NCI-H146 treated with DMSO at 0.1 percent for 48 hours (cell line): ENCODE measurements around the gene CD52.
"Not testable (repeated sequence)": the region's sequence is repeated elsewhere in the genome, so short reads cannot be mapped to it uniquely, and the experiment has no call there.

ENCODE experiments used
- DNase-seq: peaks from one replicate; lab custom pipeline; 2025; ENCODE audit not compliant: unreplicated experiment; lab: John Stamatoyannopoulos, UW

The CD52 gene

DNA sequence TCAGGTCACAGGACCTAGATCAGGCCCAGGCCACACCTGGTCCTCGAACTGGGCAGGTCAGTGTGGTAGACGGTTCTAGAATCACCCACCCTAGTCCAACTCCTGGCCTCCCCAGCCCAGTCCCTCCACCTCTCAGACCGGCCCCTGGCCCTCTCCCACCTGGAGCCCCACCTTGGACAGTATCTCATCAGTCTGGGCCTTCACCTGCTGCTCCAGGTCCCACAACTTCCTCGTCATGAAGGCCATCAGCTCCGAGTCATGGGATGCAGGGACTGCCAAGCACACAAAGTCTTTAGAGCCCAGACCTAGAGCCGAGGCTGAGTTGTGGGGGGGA lies 20.0 kb upstream of the CD52 start:
- DNase-seq, result no peak

DNA sequence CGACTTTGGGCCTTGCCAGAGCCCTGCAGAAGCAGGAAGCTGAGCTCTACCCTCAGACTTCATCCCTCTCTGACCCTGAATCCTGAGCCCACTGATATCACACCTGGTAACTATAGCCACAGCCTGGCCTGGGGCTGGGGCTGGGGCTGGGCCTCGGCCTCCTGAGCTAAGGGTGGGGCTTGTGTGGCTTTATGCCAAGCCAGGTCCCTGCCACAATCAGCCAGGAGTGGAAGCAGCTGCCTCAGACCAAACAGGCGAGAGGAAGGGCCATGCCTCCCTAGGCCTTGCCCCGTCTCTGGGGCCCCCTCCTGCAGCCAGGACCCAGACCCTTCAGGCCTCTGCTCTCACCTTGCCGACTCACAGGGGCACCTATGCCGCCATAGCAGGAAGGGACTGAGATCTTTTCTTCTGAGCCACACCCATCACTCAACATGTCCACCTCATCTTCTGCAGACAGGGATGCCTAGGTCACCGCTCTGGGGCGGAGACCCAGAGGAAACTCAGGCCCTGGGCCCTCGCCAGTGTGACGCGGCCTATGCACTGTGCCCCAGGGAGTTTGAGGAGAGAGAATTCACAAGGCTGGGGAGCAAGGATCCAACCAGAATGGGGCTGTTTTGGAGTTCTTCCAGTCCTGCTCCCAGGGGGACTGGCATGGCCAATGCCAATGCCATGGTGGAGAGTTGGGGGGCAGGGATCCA lies 17.0 kb upstream of the CD52 start:
- DNase-seq, result no peak

DNA sequence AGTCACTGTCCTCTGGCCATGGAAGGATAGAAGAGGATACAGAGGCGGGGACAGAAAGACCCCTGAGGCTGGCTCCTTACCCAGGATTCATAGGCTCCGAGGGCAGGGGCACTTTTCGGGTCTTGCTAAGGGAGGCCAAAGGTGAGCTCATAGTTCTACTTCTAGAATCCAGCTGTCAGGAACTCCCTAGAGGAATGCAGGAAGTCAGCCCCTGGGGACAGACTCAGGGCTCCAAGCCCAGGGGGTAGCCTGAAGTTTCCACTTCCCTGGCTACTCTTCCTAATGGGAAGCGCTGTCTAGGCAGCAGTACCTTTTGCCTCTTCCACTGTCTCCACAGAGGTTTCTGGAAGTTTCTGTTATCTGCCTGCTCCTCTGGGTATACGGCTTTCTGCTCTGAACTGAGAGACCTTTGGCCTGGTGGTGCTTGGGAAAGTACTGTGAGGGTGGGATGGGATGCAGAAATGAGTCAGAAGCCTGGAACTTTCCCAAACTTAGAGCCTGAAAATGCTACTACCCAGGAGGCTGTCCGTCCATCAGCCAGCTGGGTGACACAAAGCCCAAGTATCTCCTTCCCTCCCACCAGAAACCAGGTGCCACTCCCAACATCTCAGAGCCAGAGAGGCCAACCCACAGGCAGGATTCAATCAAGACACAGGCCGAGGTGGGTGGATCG lies 14.9 kb upstream of the CD52 start:
- no peak for DNase-seq

DNA sequence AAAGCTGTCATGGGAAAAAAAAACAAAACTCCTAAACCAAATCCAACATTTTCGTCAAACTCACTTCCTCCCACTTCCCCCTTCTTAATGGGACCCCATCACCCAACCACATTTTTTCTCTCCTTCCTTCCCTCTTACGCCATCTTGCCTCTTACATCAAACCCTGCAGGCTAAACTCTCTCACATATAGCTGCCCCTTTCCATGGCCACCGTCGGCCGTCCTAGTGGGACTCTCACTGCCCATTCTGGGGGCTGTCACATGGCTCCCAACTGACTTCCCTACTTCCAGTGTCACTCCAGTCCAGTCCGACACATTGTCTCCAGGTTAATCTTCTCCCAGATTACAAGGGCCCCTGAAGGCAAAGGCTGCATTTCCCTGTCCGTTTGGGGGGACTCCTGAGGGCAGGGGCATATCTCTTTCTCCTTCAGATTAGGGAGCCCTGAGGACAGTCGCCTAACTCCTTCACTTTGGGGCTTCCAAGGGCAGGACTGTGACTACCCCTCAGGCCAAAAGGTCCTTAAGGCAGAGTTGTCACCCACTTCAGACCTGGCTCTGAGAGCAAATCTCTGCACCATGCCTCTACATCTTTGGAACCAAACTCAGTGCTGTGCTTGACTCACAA lies 12.0 kb upstream of the CD52 start:
- no peak for DNase-seq

DNA sequence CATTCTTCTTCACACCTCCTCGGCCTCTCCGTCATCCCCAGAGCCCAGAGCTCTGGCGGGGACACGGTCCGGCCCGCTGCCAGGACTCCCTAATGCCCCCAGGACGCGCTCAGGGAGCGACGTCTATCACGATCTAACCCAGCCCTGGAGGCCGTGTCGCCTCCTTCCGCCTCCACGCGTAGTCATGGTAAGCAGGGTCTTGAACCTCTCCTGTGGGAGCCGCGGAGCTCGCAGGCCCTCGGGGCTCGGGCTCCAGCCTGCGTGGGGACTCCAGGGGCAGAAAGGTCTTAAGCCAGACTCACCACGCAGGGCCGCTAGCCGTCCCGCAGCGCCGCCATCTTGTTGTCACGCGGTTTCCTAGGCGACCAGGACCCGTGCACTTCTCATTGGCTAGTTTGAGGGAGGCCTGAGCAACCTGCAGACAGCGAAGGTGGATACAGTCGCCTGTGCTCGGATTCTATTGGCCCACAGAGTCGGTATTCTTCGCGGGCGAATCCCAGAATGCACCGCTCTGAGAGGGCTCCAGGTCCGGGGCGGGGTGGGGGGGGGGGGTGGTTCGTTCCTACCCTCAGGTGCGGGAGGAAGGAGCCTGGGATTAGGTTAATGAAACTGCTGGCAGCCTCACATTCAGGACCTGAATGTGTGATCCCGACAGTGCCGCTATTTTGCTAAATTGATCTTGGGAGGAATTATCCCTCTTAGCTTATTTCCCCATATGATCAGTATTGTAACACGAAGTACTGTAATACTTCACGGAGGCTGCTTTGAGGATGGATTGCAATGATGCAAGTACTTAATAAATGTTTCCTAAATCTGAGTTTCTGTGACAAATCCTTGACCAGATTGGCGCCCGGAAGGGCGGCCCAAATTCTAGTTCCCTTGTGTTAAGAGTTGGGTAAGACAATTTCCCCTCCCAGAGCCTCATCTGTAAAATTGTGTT lies 11.2 kb upstream of the CD52 start, which contains the start of gene UBXN11:
TSS of gene UBXN11 (minus strand) at position 347 of the 940 bp plus-strand sequence. CDS start 3,753 bp downstream, outside the sequence.
- peak; percentile 93 for DNase-seq

DNA sequence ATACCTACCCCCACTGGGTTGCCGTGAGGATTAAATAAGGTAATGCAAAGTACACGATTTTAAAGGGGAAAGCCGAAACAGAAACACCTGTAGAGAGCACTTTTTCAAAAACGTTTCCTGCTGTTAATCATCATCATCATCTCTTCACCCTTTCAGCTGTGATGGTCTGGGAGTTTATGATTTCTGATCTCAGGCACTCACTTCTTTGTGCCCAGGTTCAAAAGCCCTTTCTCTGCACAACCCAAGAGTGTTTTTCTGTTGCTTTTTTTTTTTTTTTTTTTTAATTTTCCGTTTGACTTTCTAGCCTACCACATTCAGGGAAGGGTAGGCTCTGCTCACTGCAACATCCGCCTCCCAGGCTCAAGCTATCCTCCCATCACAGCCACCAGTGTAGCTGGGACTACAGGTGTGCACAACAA lies 10.4 kb upstream of the CD52 start:
- DNase-seq, result no peak

DNA sequence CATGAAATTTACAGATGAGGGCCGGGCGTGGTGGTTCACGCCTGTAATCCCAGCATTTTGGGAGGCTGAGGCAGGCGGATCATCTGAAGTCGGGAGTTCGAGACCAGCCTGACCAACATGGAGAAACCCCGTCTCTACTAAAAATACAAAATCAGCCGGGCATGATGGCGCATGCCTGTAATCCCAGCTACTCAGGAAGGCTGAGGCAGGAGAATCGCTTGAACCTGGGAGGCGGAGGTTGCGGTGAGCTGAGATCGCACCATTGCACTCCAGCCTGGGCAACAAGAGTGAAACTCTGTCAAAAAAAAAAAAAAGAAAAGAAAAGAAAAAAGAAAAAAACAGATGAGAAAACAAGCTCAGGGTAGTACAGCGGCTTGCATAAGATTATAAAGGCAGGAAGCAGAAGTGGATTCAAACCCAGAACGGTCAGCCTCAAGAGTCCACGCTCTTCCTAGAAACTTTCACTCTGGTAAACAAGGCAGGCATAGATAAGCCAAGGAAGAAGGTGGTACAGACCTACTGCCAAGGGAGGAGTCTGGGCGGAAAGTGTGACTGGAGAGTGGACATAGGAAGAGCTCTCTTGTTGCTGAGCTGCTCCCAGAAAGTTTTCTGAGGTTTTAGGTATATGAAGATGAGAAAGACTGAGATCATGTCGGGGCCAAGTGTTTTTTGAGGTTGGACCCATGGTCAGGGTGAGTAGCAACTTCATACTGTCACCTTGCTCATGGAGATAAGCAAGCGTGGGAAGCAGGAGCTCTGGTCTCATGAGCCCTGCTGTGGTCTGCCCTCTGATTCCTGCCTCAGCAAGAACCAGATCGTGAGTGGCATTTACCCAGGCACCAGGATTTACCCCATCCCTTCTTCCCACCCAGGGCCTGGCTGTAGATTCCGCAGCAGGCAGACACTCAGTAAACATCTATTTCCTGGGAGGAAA lies 9.5 kb upstream of the CD52 start:
- not testable (repeated sequence) for DNase-seq

DNA sequence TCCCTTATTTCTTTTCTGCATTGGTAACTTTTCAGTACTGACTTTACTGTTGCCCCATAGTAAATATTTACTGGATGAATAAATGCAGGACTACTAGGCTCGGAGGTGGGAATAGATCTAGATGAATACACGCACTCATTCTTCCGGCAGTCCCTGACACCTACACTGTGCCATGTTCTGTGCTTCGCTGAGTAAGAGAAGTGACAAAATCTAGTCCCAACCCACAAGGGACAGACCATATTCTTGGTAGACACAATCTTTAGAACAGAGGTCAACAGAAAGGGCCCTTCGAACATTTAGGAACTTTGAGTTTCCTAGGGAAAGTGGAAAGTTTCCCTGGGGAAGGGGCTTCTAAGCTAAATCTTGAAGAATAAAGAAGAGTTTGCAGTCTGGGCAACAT lies 3.3 kb upstream of the CD52 start:
- no peak for DNase-seq

DNA sequence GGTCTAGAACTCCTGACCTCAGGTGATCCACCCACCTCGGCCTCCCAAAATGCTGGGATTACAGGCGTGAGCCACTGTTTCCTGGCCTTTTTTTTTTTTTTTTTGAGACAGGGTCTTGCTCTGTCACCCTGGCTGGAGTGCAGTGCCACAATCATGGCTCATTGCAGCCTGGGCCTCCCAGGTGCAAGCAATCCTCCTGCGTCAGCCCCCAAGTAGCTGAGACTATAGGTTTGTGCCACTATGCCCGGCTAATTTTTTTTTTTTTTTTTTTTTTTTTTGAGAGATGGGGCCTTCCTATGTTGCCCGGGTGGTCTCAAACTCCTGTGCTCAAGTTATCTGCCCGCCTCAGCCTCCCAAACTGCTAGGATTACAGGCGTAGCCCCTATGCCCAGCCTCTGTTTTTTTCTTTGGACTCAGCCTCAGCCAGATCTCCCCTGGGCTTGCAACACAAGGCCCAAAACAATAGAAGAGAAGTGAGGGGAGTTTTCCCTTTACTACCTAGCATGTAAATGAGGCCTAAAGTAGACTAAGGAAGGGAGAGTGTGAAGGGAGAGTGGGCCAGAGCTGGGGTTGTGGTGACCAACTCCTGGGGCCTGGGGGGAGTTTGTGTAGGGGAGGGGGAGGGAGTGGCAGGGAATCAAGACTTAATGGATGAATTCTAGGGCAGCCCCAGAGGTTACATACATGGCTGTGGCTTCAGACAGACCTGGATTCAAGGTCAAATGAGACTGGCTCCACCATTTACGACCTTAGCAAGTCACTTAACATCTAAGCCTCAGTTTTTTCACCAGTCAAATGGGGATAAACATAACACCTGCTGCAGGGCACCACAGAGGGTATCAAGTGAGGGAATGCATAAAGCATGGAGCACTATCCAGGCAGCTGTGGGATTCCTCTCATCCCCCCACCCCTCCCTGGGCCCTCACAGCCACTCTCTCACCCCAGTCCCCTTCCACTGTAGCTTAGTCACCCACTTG lies 1.6 kb upstream of the CD52 start:
- no peak for DNase-seq

DNA sequence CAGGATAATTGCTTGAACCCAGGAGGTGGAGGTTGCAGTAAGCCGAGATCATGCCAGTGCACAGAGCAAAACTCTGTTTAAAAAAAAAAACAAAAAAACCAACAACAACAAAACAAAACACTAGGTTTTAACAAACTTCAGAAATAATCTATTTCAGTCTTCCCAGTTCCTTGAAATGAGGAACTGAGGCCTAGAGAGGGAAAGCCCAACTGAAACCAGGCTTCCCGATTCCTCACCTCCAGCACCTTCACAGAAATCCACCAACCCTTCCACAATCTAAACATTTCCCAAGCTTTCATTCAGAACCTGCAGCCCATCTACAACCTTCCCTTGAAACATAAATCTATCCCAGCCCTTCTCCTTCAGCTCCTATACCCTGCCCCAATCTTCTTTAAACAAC lies 612 bp upstream of the CD52 start:
- DNase-seq, result no peak

DNA sequence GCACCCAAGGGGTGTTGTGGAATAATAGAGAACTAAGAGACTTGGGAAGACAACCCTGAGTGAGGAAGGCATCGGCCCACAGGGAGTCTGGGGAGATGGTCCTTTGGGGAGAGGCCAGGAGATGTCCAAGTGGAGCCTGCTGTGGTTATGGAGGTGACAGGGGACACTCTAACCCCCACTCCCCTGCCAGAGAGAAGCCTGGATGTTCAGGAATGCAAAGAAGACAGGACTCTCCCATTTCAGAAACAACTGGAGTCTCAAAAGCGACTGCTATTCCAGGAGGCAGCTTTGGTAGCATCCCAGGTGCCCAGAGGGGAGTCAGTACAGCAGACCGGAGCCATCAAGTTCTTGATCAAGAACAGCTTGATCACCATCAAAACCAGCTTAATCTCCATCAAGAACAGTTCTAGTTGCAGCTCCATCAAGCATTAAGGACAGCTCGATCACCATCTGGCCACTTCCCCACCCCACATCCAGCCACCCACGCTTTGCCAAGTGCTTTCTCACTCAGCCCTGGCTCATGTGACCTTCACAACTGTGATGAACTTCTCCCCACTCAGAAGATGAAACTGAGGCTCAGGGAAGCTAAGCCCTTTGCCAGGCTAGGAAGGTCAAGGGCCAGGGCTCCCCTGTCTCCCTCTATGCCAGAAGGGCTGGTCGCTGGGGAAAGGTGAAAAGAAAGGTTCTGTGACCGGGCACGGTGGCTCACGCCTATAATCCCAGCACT lies 743 bp downstream of the CD52 start:
- no peak for DNase-seq

DNA sequence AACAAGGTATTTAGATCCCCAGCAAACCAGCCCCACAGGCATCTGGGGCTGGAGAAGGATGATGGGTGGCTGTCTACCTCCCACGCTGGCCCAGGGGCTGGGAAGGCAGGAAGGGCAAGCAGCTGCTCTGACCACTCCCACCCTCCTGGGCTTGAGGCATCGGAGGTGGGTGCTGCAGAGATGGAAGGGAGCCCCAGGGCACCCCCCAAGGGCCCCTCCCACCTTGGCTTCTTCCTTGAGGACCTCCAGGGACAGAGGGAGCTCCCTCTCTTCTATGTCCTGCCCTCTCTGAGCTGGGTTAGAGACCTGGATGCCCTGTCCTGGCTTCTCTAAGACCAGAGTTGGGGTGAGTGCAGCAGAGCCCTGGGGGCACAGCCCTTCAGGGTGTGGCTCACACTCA lies 3.1 kb downstream of the CD52 start:
- no peak for DNase-seq

DNA sequence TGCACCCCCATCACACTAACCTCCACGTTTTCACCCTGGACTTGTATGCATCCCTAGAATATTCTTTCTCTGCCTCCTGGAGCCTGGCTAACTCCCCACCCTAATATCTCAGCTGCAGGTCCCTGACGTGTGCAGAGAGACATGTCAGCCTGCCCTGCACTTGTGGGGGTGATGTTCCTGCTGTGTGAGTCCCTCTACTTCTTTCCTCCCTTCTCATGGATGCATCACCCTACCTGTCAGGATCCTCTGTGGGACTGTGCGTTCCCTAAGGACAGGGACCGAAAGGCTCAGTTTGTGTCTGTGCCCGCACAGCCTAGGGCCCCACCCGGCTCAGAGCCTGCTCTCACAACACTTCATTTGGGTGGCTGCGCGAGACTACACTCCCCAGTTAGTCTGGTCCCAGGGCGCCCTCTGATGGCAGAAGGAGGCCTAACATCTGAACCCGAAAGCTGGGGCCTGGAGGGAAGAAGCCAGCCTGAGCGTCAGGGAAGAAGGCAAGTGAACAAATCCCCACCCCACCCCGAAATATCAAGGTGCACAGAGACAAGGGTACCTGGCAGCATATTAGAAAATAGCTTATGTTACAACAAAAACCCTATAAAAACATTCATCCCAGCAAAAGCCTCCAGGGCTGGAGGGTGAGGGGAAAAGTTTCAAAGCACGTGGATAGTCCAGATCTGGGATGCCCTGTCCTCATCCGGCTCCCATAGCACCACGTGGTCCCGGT lies 3.7 kb downstream of the CD52 start:
- DNase-seq, result no peak

DNA sequence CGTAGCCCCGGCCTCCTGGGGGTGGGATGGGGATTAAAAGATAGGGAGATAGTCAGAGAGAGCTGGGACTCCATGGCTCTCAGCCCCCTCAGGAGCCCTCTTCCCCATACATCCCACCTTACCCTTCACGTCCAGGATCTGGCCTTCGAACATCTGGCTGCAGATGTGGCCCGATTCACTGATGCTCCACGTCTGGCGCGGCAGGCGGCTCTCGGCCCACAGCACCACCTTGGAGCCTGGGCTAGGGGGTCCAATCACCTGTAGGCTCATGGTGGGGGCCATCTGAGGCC lies 4.2 kb downstream of the CD52 start:
- no peak for DNase-seq

DNA sequence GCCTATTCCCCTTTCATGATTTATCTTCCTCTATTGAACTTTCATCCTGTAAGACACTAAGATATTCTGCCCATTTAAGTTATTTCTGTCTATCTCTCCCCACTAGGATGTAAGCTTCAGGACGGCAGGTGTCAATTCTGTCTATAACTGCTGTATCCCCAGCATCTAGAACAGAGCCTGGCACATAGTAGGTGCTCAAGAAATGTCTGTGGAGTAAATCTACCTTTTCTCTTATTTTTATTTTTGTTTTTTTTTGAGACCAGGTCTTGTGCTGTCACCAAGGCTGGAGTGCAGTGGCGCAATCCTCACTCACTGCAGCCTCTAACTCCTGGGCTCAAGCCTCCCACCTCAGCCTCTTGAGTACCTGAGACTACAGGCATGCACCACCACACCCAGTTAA lies 5.6 kb downstream of the CD52 start:
- DNase-seq, result no peak

DNA sequence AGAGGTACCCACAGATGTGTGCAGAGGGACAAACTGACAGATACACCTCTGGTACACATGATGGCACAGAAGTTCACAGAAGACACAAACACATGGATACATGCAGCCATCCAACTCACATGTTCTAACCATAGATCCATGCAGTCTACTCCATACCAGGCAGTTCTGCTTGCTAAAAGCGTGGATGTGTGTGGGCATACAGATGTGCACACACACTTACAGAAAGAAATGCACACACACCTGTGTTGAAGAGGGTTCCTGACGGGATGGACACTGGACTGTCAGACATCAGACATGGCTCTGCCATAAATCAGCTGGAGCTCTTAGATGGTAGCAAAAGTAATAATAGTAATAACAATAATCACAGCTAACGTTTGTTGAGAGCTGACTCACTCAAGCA lies 6.8 kb downstream of the CD52 start:
- DNase-seq, result no peak

DNA sequence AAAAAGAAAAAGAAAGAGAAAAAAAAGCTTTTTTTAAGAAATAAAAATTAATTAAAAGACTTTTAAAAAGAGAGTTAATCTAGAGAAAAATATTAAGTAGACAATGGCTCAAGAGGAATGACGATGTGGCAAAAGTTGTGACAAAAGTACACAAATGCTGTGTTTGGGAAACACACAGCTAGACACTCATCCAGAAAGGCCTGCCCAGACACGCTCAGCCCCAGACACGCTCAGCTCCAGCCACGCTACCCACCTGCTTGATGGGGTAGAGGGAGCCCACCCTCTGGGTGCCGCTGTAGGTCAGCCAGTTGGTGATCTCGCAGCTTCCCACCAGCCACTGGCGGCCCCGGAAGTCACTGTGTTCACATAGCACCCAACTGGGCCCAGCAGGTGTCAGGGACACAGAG lies 10.2 kb downstream of the CD52 start:
- peak; percentile 59 for DNase-seq

DNA sequence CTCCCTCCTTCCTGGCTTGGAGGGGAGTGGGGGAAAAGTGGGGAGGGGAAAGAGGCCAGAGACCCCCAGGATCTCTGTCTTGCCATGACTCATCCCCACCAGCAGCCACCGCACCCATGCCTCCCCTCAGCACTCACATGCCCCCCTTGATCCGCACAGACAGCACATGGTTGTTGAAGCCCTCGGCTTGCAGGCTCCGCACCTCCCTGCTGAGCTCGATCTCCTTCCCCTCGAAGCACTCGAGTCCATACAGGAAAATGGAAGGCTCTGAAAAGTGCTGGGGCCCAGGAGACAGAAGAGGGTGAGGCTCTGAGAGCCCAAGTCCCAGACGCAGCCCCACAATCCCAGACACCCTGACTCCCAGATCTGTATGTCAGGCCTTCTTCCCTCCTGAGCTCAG lies 10.8 kb downstream of the CD52 start:
- DNase-seq, result no peak
